Measurements from ENCODE around the gene OS9.

The OS9 gene

DNA sequence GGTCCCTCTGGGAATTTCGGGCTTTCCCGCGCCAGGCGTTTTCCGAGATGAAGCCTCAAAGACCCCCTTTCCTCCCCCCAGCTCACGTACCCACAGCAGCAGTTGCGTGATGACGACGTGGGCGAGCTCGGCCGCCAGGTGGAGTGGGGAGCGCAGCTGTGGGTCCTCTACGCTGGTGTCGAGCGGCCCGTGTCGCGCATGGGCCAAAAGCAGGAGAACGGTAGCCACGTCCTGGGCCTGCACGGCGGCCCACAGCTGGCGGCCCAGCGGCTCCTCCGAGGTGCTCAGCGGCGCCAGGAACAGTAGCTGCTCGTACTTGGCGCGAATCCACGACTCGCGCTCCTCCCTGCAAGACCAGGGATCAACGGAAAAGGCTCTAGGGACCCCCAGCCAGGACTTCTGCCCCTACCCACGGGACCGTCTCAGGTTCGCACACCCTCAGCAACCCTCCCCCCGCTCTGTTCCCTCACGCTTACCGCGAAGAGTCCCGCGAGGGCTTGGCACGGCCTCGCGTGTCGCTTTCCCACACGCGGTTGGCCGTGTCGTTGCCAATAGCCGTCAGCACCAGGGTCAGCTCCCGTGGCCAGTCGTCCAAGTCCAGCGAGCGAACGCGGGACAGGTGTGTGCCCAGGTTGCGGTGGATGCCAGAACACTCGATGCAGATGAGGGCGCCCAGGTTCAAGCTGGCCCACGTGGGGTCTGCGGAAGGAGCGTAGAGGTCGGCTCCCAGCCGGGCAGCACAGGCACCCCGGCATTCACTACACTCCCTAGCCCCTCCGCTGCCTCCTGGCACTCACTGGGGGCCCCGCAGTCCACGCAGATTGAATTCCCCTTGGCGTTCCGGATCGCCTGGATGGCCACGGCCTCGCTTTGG is 33.2 kb downstream of the OS9 start:
- peaks cover 0 to 1% (median 0%) of the 10 kb centered on the region in 3 donors for H3K36me3 ChIP-seq
- peaks cover 0 to 19% (median 15%) of the 10 kb centered on the region in 4 donors for H3K4me1 ChIP-seq
- H3K27me3 ChIP-seq: peaks cover 0 to 33% of the 10 kb centered on the region in 2 donors
- peak overlapping the region; percentile 62 to 86 for H3K4me3 ChIP-seq
- no peak for DNase-seq
- H3K27ac ChIP-seq: peak overlapping the region; percentile 65 to 73
- H3K9me3 ChIP-seq: no peaks in the 10 kb centered on the region
- intact Hi-C loops (cut with DNase I; ENCODE audit: low total_unique reads): loop anchor here (10.0 kb wide), 1 partner anchor 178 kb away; no protein-coding TSS in a partner anchor
- TF ChIP-seq, protein P1, sequence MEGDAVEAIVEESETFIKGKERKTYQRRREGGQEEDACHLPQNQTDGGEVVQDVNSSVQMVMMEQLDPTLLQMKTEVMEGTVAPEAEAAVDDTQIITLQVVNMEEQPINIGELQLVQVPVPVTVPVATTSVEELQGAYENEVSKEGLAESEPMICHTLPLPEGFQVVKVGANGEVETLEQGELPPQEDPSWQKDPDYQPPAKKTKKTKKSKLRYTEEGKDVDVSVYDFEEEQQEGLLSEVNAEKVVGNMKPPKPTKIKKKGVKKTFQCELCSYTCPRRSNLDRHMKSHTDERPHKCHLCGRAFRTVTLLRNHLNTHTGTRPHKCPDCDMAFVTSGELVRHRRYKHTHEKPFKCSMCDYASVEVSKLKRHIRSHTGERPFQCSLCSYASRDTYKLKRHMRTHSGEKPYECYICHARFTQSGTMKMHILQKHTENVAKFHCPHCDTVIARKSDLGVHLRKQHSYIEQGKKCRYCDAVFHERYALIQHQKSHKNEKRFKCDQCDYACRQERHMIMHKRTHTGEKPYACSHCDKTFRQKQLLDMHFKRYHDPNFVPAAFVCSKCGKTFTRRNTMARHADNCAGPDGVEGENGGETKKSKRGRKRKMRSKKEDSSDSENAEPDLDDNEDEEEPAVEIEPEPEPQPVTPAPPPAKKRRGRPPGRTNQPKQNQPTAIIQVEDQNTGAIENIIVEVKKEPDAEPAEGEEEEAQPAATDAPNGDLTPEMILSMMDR (IDR thresholded peaks at IDR 0.05): peak; percentile 31 to 34

DNA sequence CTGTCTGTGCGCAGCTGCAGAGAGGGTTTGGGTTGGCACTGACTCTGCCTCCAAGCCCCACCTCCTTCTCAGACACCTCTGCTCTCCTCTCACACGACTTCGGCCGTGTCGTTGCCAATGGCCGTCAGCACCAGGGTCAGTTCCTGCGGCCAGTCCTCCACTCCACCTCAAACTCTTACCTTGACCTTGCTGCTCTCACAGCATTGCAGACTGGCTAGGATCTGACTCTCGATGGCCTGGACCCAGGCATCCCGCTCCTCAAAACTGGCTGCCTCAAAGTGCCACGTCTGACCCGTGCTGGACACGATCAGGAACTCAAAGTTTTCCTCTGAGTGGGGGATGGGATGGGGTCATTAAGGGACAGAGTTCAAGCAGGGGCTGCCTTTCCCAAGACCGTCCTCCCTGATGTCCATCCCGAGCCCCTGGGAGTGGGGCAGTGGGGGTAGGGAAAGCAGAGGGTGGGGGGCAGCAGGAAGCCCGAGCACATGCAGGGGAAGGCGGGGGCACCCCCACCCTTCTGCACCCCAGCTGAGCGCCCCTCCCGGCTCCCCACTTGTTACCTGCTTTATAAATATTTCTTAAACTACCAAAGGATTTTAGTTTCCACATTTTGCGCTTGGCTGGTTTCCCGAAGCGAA is 33.9 kb downstream of the OS9 start:
- no peak overlapping the region for H3K27ac ChIP-seq
- H3K9me3 ChIP-seq: no peaks in the 10 kb centered on the region
- no peak overlapping the region for H3K4me3 ChIP-seq
- DNase-seq: no peak
- H3K27me3 ChIP-seq: peaks cover 0 to 41% of the 10 kb centered on the region in 2 donors
- TF ChIP-seq, protein P1 (IDR thresholded peaks at IDR 0.05): no peak
- H3K4me1 ChIP-seq: peaks cover 0 to 19% (median 15%) of the 10 kb centered on the region in 4 donors
- intact Hi-C loops (cut with DNase I; ENCODE audit: low total_unique reads): loop anchor here (10.0 kb wide), 1 partner anchor 177 kb away; no protein-coding TSS in a partner anchor
- H3K36me3 ChIP-seq: no peaks in the 10 kb centered on the region

DNA sequence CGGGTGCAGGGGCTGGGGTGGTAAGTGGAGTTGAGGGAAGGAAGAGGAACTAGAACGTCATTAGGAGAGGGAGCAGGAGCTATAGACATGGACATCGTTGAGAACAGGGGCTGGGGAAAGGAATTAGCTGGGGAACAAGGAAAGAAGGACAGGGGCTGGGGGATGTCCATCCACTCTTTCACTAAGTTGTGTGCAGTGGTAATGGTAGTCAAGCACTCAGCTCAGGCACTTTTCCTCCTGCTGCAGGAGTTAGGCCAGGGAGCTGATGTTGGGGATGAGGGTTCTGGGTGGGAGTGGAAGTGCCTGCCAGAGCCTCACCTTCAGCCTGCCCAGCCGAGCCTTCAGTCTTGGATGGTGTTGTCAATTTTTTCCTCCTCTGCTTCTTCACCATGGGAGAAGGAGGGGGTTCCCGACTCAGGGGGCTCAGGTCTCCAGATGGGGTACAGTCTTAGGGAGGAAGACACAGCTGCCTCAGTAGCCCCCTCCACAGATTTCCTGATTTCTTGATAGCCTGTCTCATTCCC is 35.5 kb downstream of the OS9 start:
- no peak for DNase-seq
- no peaks in the 10 kb centered on the region for H3K9me3 ChIP-seq
- peaks cover 0 to 19% (median 15%) of the 10 kb centered on the region in 4 donors for H3K4me1 ChIP-seq
- peaks cover 0 to 53% of the 10 kb centered on the region in 2 donors for H3K27me3 ChIP-seq
- no peaks in the 10 kb centered on the region for H3K36me3 ChIP-seq
- H3K27ac ChIP-seq: no peak overlapping the region
- no peak overlapping the region for H3K4me3 ChIP-seq
- TF ChIP-seq, protein P1 (IDR thresholded peaks at IDR 0.05): no peak
- intact Hi-C loops (cut with DNase I; ENCODE audit: low total_unique reads): loop anchor here (10.0 kb wide), 1 partner anchor 175 kb away; no protein-coding TSS in a partner anchor

DNA sequence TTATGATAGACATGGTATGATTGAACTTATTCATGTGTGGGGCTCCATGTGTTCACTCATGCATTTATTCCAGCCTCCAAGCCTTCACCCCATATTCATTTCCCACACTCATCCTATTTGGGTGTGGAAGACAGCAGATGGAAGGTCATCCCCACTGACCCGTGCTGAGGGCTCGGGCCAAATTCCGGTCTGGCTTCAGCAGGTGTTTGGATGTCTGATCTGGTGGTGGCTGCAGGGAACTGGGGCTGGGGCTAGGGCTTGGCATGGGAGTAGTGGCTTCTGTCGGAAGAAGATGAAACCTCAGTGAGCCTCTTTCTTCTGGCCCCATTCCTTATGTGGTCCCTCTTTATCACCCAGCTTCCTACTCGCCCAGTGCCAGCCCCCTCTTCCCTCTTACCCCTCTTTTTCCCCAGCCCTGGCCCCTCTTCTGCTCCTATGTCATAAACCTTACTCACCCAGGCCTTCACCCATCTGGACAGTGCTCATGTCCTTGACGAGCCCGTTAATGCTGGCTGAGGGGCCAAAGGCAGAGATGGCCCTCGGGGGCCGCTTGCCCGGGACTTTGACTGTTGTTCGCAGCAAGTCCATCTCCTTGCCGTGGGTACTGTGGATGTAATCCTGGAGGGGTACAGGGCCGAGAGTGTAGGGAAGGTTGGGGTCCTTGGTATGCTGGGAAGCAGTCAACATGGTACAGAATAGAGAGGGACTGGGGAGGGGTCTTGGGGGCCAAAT is 36.6 kb downstream of the OS9 start:
- intact Hi-C loops (cut with DNase I; ENCODE audit: low total_unique reads): no loop called here
- H3K27ac ChIP-seq: no peak overlapping the region
- peaks cover 0 to 55% of the 10 kb centered on the region in 2 donors for H3K27me3 ChIP-seq
- no peak for DNase-seq
- H3K36me3 ChIP-seq: no peaks in the 10 kb centered on the region
- H3K4me1 ChIP-seq: peaks cover 0 to 22% (median 15%) of the 10 kb centered on the region in 4 donors
- TF ChIP-seq, protein P1 (IDR thresholded peaks at IDR 0.05): no peak
- H3K4me3 ChIP-seq: no peak overlapping the region
- H3K9me3 ChIP-seq: no peaks in the 10 kb centered on the region

DNA sequence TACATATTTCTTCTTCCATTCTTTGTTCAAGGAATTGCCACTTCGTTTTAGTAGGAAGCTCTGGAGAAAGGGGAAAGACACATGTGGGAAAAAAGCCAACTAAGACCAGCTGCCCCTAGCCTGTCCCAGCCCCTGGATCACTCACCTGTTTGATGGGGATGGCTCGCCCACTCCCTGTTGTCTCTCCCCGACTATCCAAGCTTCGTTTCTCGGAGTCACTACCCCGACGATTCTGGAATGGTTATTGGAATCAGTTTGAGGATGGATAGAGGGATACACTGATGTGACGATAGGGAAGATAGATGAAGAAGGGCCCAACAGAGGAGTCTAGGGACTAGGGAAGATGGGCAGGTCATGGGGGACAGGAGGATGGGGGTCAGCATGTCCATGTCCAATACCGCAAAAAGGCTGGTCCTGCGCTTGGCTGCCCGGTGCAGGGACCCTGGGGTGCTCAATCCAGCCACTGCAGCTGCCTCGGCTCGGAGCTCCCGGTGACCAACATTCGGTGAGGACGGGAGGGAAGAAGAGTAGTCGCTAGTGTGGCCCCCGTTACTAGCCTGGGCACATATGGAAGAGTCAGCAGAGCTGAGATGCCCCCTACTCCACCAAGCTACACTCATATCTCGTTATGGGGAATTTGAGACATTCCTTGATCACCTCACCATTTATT is 37.6 kb downstream of the OS9 start:
- intact Hi-C loops (cut with DNase I; ENCODE audit: low total_unique reads): no loop called here
- no peaks in the 10 kb centered on the region for H3K9me3 ChIP-seq
- TF ChIP-seq, protein P1 (IDR thresholded peaks at IDR 0.05): no peak
- peaks cover 0 to 24% (median 13%) of the 10 kb centered on the region in 4 donors for H3K4me1 ChIP-seq
- DNase-seq: no peak
- H3K4me3 ChIP-seq: no peak overlapping the region
- H3K36me3 ChIP-seq: no peaks in the 10 kb centered on the region
- H3K27me3 ChIP-seq: peaks cover 0 to 58% of the 10 kb centered on the region in 2 donors
- no peak overlapping the region for H3K27ac ChIP-seq
